VCaP (cell line): ENCODE results near the gene ROR1.

Experiments
- H3K27ac ChIP-seq: fragments of 450-650 bp; 2 replicates; pipeline ENCODE4 v1.5.1; 2017
- CTCF ChIP-seq: fragments of 450-650 bp; conservative IDR thresholded peaks from 2 replicates; pipeline ENCODE4 v1.5.1; 2017; ENCODE audit warnings: mild to moderate bottlenecking, moderate library complexity

Gene ROR1

GRCh38 chr1:64179588-64179987 lies 405.8 kb downstream of the ROR1 start:
- H3K27ac ChIP-seq: no peak overlapping the region
- no peak for TF ChIP-seq CTCF

GRCh38 chr1:64182207-64182606 lies 408.4 kb downstream of the ROR1 start:
- TF ChIP-seq CTCF: no peak
- no peak overlapping the region for H3K27ac ChIP-seq

GRCh38 chr1:64183395-64184002 lies 409.7 kb downstream of the ROR1 start:
- no peak overlapping the region for H3K27ac ChIP-seq

GRCh38 chr1:64184003-64184440 lies 410.2 kb downstream of the ROR1 start:
- no peak overlapping the region for H3K27ac ChIP-seq
- TF ChIP-seq CTCF: no peak

More at GRCh38 chr1:64183395-64184002, 409.7 kb downstream of the ROR1 start:
- TF ChIP-seq CTCF: no peak

- no peak for TF ChIP-seq CTCF
- H3K27ac ChIP-seq: no peak overlapping the region
Observed at GRCh38 chr1:64186138-64186897, 412.5 kb downstream of the ROR1 start.

- no peak overlapping the region for H3K27ac ChIP-seq
- no peak for TF ChIP-seq CTCF
Observed at GRCh38 chr1:64186898-64187280, 413.1 kb downstream of the ROR1 start.

- no peak for TF ChIP-seq CTCF
- H3K27ac ChIP-seq: no peak overlapping the region
Observed at GRCh38 chr1:64187646-64188045, 413.8 kb downstream of the ROR1 start.
